Measurements from ENCODE around the gene MAPK8IP2. TPM values are rescaled to one million over a fixed set of nuclear protein-coding genes. Genes with fewer than 3 reads are reported as not detected.

Gene MAPK8IP2
- total and polyA plus RNA-seq, 2 of the 13 experiments (the other 11 are each of a cell fraction or from before 2014, with no cell fraction given), result 1.3 to 2.6 TPM

DNA sequence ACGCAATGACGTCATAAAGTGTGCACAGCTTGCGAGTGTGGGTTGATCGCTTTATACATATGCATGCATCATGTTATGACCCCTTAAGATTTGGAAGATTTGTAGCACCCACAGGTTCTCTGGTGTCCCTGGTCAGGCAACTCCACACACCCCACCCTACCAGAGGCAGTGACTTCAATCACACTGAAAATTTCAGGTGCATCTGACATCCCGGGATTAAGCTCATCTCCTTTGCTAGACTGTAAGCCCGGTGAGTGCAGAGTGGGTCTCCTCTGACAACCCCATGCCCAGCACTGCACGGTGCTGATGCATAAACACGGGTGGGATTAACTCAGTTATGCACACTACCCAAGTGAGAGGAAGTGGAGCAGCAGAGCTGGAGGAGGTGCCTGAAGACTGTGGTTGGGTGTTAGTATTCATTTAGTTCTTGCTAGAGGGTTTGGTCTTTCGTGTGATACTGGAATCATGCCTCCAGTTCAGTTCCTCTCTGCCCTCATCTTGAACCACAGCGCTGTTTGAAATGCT is 20.8 kb downstream of the MAPK8IP2 start:
- H3K9me3 ChIP-seq (ENCODE audit: low read length), result no peaks in the 10 kb centered on the region
- no peaks in the 10 kb centered on the region for H3K36me3 ChIP-seq (replicated peaks in 1 of 2; ENCODE audit: control insufficient read depth in 1 of 2, insufficient read depth in 2 of 2, low read length in 2 of 2)
- peak overlapping the region; percentile 39 for H3K9ac ChIP-seq (ENCODE audit: insufficient read depth, low read depth, low read length)
- no peaks in the 10 kb centered on the region for H4K20me1 ChIP-seq (ENCODE audit: insufficient read depth, low read length)
- H3K27ac ChIP-seq (ENCODE audit: extremely low read length, insufficient read depth, low read length), result peak overlapping the region; percentile 9
- H3K27me3 ChIP-seq (ENCODE audit: control insufficient read depth in 1 of 2, insufficient read depth in 2 of 2, low read length in 2 of 2), result no peaks in the 10 kb centered on the region
- peaks cover 60% of the 10 kb centered on the region for H3K4me1 ChIP-seq (ENCODE audit: insufficient read depth, low read length)
- DNase-seq (ENCODE audit: low spot score), result no peak
- BruUV-seq (replicated peaks), result TSS peak; percentile 50
- H3K4me2 ChIP-seq (ENCODE audit: low read depth, low read length), result peak overlapping the region; percentile 97
- peak; percentile 16 for ATAC-seq
- in situ Hi-C loops (cut with HindIII; ENCODE audit: extremely low pct_ligation_motif_present, low pct_unique_long_range_greater_than_20kb) (no loop called here), intact Hi-C loops (cut with micrococcal nuclease; ENCODE audit: unreplicated experiment) (loop anchor here (2.0 kb wide), 1 partner anchor 77 kb away; no protein-coding TSS in a partner anchor)
- FAIRE-seq, result no peak
- H3K4me3 ChIP-seq (replicated peaks in 1 of 3; ENCODE audit: insufficient read depth in 1 of 3, low read depth in 2 of 3, low read length in 3 of 3), result peak overlapping the region; percentile 46 to 61 (median 47)
- no peak overlapping the region for H2AFZ ChIP-seq (ENCODE audit: low read length)
- H3K79me2 ChIP-seq (ENCODE audit: insufficient read depth, low read length), result no peaks in the 10 kb centered on the region
- ChIA-PET POLR2A (interaction anchor here (0.9 to 2.2 kb wide), 6 partner anchors 19 to 78 kb away, joined by 3 to 14 read pairs (median 8); partner anchors contain the start of genes CHKB and SYCE3), CTCF (ENCODE audit: low intra/inter-chr PET ratio, low total read pairs) (interaction anchor here (1.3 to 2.2 kb wide), 4 partner anchors 45 to 79 kb away, joined by 5 to 37 read pairs (median 8); no protein-coding TSS in a partner anchor)
- WGBS (ENCODE audit: low lambda C conversion rate), result 2% methylated on average over 10 of the region's 10 CpGs
- TF ChIP-seq ZNF615 (CRISPR knock-in tag; IDR thresholded peaks at IDR 0.05; ENCODE audit: borderline replicate concordance) (no peak), ZSCAN30 (CRISPR knock-in tag; IDR thresholded peaks at IDR 0.05) (no peak), SAP130 (CRISPR knock-in tag; IDR thresholded peaks at IDR 0.05; ENCODE audit: low read depth) (peak; percentile 49; the same call in 1 of the 2 replicates), ATF7 (IDR thresholded peaks at IDR 0.05) (peak; percentile 99; the same call in 1 of the 2 replicates), ATF7 (CRISPR knock-in tag; IDR thresholded peaks at IDR 0.05) (no peak), NCOA5 (CRISPR knock-in tag; IDR thresholded peaks at IDR 0.05) (no peak), YEATS4 (CRISPR knock-in tag; IDR thresholded peaks at IDR 0.05; ENCODE audit: borderline replicate concordance) (no peak), MTF1 (CRISPR knock-in tag; IDR thresholded peaks at IDR 0.05) (no peak), RARG (CRISPR knock-in tag; IDR thresholded peaks at IDR 0.05; ENCODE audit: low read depth) (no peak), TBX2 (CRISPR knock-in tag; IDR thresholded peaks at IDR 0.05; ENCODE audit: borderline replicate concordance) (no peak), ZBTB7B (CRISPR knock-in tag; IDR thresholded peaks at IDR 0.05) (0 out of 2 replicates have a peak, but pooled peaks have one; percentile 21), CREB1 (IDR thresholded peaks at IDR 0.05) (peak; percentile 97), CREB1 (CRISPR knock-in tag; IDR thresholded peaks at IDR 0.05) (0 out of 2 replicates have a peak, but pooled peaks have one; percentile 8), HNRNPLL (IDR thresholded peaks at IDR 0.05; ENCODE audit: low read depth, low read length, poor library complexity, severe bottlenecking) (no peak), SP4 (CRISPR knock-in tag; IDR thresholded peaks at IDR 0.05) (no peak), EHMT2 (IDR thresholded peaks at IDR 0.05; ENCODE audit: borderline replicate concordance, low read depth, low read length) (no peak), ZNF790 (CRISPR knock-in tag; IDR thresholded peaks at IDR 0.05; ENCODE audit: borderline replicate concordance) (0 out of 2 replicates have a peak, but pooled peaks have one; percentile 31), TBL1XR1 (IDR thresholded peaks at IDR 0.05; ENCODE audit: borderline replicate concordance, low read length, partially characterized antibody) (no peak), GATAD2A (CRISPR knock-in tag; IDR thresholded peaks at IDR 0.05) (peak; percentile 32; the same call in 1 of the 2 replicates), ISL2 (CRISPR knock-in tag; IDR thresholded peaks at IDR 0.05) (no peak), ZNF792 (CRISPR knock-in tag; IDR thresholded peaks at IDR 0.05) (0 out of 2 replicates have a peak, but pooled peaks have one; percentile 18), ZBTB21 (CRISPR knock-in tag; IDR thresholded peaks at IDR 0.05) (0 out of 2 replicates have a peak, but pooled peaks have one; percentile 12)
- TF ChIP-seq, protein P1, sequence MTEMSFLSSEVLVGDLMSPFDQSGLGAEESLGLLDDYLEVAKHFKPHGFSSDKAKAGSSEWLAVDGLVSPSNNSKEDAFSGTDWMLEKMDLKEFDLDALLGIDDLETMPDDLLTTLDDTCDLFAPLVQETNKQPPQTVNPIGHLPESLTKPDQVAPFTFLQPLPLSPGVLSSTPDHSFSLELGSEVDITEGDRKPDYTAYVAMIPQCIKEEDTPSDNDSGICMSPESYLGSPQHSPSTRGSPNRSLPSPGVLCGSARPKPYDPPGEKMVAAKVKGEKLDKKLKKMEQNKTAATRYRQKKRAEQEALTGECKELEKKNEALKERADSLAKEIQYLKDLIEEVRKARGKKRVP (CRISPR knock-in tag; IDR thresholded peaks at IDR 0.05), result no peak
- TF ChIP-seq, protein P2, sequence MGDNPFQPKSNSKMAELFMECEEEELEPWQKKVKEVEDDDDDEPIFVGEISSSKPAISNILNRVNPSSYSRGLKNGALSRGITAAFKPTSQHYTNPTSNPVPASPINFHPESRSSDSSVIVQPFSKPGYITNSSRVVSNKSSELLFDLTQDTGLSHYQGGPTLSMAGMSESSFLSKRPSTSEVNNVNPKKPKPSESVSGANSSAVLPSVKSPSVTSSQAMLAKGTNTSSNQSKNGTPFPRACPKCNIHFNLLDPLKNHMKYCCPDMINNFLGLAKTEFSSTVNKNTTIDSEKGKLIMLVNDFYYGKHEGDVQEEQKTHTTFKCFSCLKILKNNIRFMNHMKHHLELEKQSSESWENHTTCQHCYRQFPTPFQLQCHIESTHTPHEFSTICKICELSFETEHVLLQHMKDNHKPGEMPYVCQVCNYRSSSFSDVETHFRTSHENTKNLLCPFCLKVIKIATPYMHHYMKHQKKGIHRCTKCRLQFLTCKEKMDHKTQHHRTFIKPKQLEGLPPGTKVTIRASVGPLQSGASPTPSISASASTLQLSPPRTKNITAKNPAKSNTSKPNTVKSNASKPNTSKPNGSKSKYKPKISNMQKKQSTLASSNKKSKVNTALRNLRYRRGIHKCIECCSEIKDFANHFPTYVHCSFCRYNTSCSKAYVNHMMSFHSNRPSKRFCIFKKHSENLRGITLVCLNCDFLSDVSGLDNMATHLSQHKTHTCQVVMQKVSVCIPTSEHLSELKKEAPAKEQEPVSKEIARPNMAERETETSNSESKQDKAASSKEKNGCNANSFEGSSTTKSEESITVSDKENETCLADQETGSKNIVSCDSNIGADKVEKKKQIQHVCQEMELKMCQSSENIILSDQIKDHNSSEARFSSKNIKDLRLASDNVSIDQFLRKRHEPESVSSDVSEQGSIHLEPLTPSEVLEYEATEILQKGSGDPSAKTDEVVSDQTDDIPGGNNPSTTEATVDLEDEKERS (CRISPR knock-in tag; IDR thresholded peaks at IDR 0.05), result peak; percentile 3; the same call in 1 of the 2 replicates
